ENCODE results near the gene HTRA1. TPM values are rescaled to one million over a fixed set of nuclear protein-coding genes. Genes with fewer than 3 reads are reported as not detected.

Gene HTRA1
- total and polyA plus RNA-seq, 2 donors from 2014 or later, result 86.0 to 345 TPM

DNA sequence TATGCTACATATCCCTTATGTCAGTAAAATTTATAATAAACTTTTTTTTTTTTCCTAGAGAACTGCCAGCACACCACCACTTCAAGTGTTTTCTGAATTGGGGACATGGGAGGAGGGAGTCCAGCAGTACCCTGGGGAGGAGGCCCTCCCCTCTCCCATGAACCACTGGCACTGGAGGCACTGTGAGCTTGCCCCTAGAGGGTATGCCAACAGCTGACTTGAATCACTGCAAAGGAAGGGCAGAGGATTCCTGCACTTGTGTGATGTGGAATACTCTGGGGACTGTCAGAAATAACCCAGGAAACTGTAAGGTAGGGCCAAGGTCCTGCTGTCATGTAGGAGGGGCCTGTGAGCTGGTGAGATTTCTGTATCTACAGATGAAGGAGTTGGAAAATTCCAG is 15.4 kb upstream of the HTRA1 start:
- FAIRE-seq, result no peak
- H3K36me3 ChIP-seq (ENCODE audit: control insufficient read depth in 2 of 3, insufficient read depth in 3 of 3, low read length in 3 of 3), result no peaks in the 10 kb centered on the region
- TF ChIP-seq, protein P1, sequence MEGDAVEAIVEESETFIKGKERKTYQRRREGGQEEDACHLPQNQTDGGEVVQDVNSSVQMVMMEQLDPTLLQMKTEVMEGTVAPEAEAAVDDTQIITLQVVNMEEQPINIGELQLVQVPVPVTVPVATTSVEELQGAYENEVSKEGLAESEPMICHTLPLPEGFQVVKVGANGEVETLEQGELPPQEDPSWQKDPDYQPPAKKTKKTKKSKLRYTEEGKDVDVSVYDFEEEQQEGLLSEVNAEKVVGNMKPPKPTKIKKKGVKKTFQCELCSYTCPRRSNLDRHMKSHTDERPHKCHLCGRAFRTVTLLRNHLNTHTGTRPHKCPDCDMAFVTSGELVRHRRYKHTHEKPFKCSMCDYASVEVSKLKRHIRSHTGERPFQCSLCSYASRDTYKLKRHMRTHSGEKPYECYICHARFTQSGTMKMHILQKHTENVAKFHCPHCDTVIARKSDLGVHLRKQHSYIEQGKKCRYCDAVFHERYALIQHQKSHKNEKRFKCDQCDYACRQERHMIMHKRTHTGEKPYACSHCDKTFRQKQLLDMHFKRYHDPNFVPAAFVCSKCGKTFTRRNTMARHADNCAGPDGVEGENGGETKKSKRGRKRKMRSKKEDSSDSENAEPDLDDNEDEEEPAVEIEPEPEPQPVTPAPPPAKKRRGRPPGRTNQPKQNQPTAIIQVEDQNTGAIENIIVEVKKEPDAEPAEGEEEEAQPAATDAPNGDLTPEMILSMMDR (IDR thresholded peaks at IDR 0.05; ENCODE audit: borderline replicate concordance, extremely low read depth, insufficient read depth), result no peak
- H3K4me1 ChIP-seq (ENCODE audit: control insufficient read depth in 2 of 3, insufficient read depth in 2 of 3, low read depth in 1 of 3, low read length in 3 of 3), result no peaks in the 10 kb centered on the region
- intact Hi-C loops (cut with DNase I), result loop anchor here (10.0 kb wide), 1 partner anchor 151 kb away; no protein-coding TSS in a partner anchor
- no peak overlapping the region for H3K27ac ChIP-seq (ENCODE audit: low read depth in 2 of 2, low read length in 2 of 2)
- H3K9ac ChIP-seq (ENCODE audit: low read length in 3 of 3), result no peak overlapping the region
- H3K4me3 ChIP-seq (ENCODE audit: low read length in 3 of 3), result no peak overlapping the region
- no peaks in the 10 kb centered on the region for H3K9me3 ChIP-seq (ENCODE audit: control insufficient read depth in 2 of 3, insufficient read depth in 1 of 3, low read length in 3 of 3)
- no peak for DNase-seq
- H3K27me3 ChIP-seq (ENCODE audit: control insufficient read depth, insufficient read depth, low read length), result no peaks in the 10 kb centered on the region

DNA sequence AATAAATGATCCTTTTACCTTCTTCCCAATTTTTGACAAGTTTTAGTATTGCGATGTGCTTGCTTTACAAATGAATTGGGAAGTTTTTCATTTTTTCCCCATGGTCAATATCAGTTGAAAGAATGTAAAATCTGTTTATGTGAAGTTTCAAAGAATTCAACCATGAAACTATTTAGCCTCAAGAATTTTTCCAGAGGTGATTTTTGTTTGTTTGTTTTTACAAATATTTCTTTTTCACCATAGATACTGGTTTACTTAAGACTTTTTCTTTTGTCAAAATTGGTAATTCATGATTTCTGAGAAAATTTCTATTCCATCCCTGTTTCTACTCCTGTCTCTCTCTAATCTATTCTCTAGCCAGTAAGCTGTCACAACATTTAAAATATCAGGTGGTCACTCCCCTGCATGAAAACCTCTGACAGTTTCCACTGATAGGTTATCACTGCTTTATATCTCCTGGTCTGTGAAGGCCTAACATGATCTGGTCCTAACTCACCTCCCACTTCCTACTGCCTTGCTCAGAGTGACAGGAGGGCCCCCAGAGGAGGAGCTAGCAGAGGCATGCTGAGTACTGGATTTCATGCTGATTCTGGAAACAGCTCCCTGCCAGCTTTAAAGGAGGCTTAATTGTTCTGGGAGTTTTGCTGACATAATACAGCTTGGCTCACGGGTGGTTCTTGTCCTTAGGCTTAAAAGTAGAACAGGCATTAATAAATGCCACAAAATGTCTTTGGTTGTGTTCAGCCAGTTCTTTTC is 14.5 kb upstream of the HTRA1 start:
- Histone ChIP-seq H3K36me3 (ENCODE audit: control insufficient read depth in 2 of 3, insufficient read depth in 3 of 3, low read length in 3 of 3) (no peaks in the 10 kb centered on the region), H3K9me3 (ENCODE audit: control insufficient read depth in 2 of 3, insufficient read depth in 1 of 3, low read length in 3 of 3) (no peaks in the 10 kb centered on the region), H3K4me1 (ENCODE audit: control insufficient read depth in 2 of 3, insufficient read depth in 2 of 3, low read depth in 1 of 3, low read length in 3 of 3) (no peaks in the 10 kb centered on the region), H3K4me3 (ENCODE audit: low read length in 3 of 3) (no peak overlapping the region), H3K27ac (ENCODE audit: low read depth in 2 of 2, low read length in 2 of 2) (no peak overlapping the region), H3K27me3 (ENCODE audit: control insufficient read depth, insufficient read depth, low read length) (no peaks in the 10 kb centered on the region), H3K9ac (ENCODE audit: low read length in 3 of 3) (no peak overlapping the region)
- intact Hi-C loops (cut with DNase I), result loop anchor here (10.0 kb wide), 1 partner anchor 152 kb away; no protein-coding TSS in a partner anchor
- DNase-seq, result peak in 1 of 5 donors; percentile 38
- no peak for FAIRE-seq
- TF ChIP-seq, protein P1 (IDR thresholded peaks at IDR 0.05; ENCODE audit: borderline replicate concordance, extremely low read depth, insufficient read depth), result no peak

DNA sequence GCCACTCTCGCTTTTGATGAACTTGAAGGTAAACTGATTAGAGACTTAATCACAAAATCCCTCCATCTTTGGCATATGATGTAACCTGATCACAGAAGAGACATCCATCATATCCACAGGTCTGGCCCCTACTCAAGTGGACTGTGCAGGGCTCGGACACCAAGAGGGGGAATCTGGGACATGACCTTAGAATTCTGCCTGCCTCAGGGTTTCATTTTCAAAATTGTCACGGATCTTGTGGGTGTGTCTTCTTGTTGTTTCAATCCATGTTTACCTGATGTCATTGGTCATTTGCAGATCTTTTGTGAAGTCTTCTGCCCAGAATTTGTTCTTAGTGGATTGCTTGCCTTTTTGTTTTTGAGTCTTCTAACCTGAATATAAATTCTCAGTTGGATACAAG is 12.8 kb upstream of the HTRA1 start:
- FAIRE-seq (no peak), DNase-seq (no peak)
- H3K9me3 ChIP-seq (ENCODE audit: control insufficient read depth in 2 of 3, insufficient read depth in 1 of 3, low read length in 3 of 3), result no peaks in the 10 kb centered on the region
- no peak overlapping the region for H3K27ac ChIP-seq (ENCODE audit: low read depth in 2 of 2, low read length in 2 of 2)
- no peaks in the 10 kb centered on the region for H3K4me1 ChIP-seq (ENCODE audit: control insufficient read depth in 2 of 3, insufficient read depth in 2 of 3, low read depth in 1 of 3, low read length in 3 of 3)
- TF ChIP-seq, protein P1 (IDR thresholded peaks at IDR 0.05; ENCODE audit: borderline replicate concordance, extremely low read depth, insufficient read depth), result no peak
- no peak overlapping the region for H3K4me3 ChIP-seq (ENCODE audit: low read length in 3 of 3)
- intact Hi-C loops (cut with DNase I), result loop anchor here (10.0 kb wide), 1 partner anchor 154 kb away; no protein-coding TSS in a partner anchor
- no peaks in the 10 kb centered on the region for H3K27me3 ChIP-seq (ENCODE audit: control insufficient read depth, insufficient read depth, low read length)
- no peaks in the 10 kb centered on the region for H3K36me3 ChIP-seq (ENCODE audit: control insufficient read depth in 2 of 3, insufficient read depth in 3 of 3, low read length in 3 of 3)
- H3K9ac ChIP-seq (ENCODE audit: low read length in 3 of 3), result no peak overlapping the region

Measured in kidney (tissue), 14 donors.